HCT116 (cell line): ENCODE results near the gene PGRMC2. TPM values are rescaled to one million over a fixed set of nuclear protein-coding genes. Genes with fewer than 3 reads are reported as not detected.

Source experiments
- ATAC-seq: fragments of 200-7000 bp; cut with Tn5 transposase; 2 replicates; pipeline ENCODE4 v1.9.1; 2020; ENCODE audit warnings: mild to moderate bottlenecking, moderate library complexity
- BruUV-seq: library from RNA; stranded (reverse); fragments of 400-500 nt; replicated peaks from 2 replicates; lab custom pipeline; 2021; lab: Mats Ljungman, UMichigan
- CTCF ChIA-PET: fragments of 300-600 bp; sonication (Branson Sonifier 250); formaldehyde crosslinking; loops from one replicate; lab custom pipeline; 2021; ENCODE audit warnings: antibody characterized with exemption; lab: Charles Lee
- POLR2A ChIA-PET: fragments of 300-600, 350-600 bp; sonication (Branson Sonifier 250); formaldehyde crosslinking; loops from one replicate; lab custom pipeline; 2021; ENCODE audit warnings: antibody characterized with exemption; lab: Charles Lee
- RAD21 ChIA-PET, 2 experiments: fragments of 300-600 bp; sonication (Branson Sonifier 250); formaldehyde crosslinking; loops; one replicate each; lab custom pipeline; 2023; ENCODE audit warnings: low total read pairs in 2 of 2; ENCODE audit not compliant: uncharacterized antibody in 2 of 2, unreplicated experiment in 2 of 2, low non-redundant PET in 1 of 2; lab: Charles Lee
- DNase-seq: peaks from one replicate; pipeline ENCODE4 v3.0.0-alpha.2; 2010; ENCODE audit warnings: low read depth, low spot score
- H2AFZ ChIP-seq: fragments of 200-600 bp; shearing (Covaris generic), sonication (generic); 2 replicates; pipeline ENCODE4 v1.6.1; 2017; ENCODE audit warnings: low read depth, mixed run types, mixed read lengths, antibody characterized with exemption, low read length; ENCODE audit not compliant: poor library complexity, severe bottlenecking
- H3K27ac ChIP-seq: 2 replicates; pipeline ENCODE4 v1.5.1; 2012; ENCODE audit warnings: low read depth, low read length
- H3K27me3 ChIP-seq: fragments of 200-600 bp; sonication (generic); 2 replicates; pipeline ENCODE4 v1.6.1; 2016; ENCODE audit warnings: mixed run types, low read length, mixed read lengths; ENCODE audit not compliant: insufficient read depth
- H3K36me3 ChIP-seq, 2 experiments: fragments of 200-500 bp in 1 of 2; fragments of 200-600 bp in 1 of 2; sonication (Bioruptor generic) in 1 of 2; sonication (generic) in 1 of 2; 2 replicates each; pipeline versions ENCODE4 v1.5.1 to v1.6.1; 2014 to 2016; ENCODE audit warnings: low read length in 2 of 2, inconsistent platforms in 1 of 2, mixed read lengths in 1 of 2, mixed run types in 1 of 2; ENCODE audit not compliant: insufficient read depth in 2 of 2, control insufficient read depth in 1 of 2
- H3K4me1 ChIP-seq, 2 experiments: fragments of 200-600 bp in 1 of 2; sonication (generic) in 1 of 2; 2 replicates each; pipeline versions ENCODE4 v1.5.1 to v1.6.1; 2012 to 2017; ENCODE audit warnings: low read length in 2 of 2, inconsistent platforms in 1 of 2, mild to moderate bottlenecking in 1 of 2, mixed read lengths in 1 of 2, mixed run types in 1 of 2, moderate library complexity in 1 of 2; ENCODE audit not compliant: insufficient read depth in 2 of 2, control insufficient read depth in 1 of 2
- H3K4me2 ChIP-seq: fragments of 200-600 bp; sonication (generic); 2 replicates; pipeline ENCODE4 v1.6.1; 2017; ENCODE audit warnings: mixed run types, low read length, mixed read lengths
- H3K4me3 ChIP-seq, 2 experiments: fragments of 200-600 bp in 1 of 2; sonication (generic) in 1 of 2; replicated peaks in 1 of 2; 2 replicates each; pipeline ENCODE4 v1.5.1; 2011 to 2016; ENCODE audit warnings: low read length in 2 of 2, control low read depth in 1 of 2, low read depth in 1 of 2, mild to moderate bottlenecking in 1 of 2, mixed read lengths in 1 of 2, mixed run types in 1 of 2
- H3K79me2 ChIP-seq: fragments of 200-600 bp; sonication (generic); 2 replicates; pipeline ENCODE4 v1.6.1; 2017; ENCODE audit warnings: mild to moderate bottlenecking, mixed run types, low read length, moderate library complexity, mixed read lengths; ENCODE audit not compliant: insufficient read depth
- H3K9ac ChIP-seq: fragments of 200-600 bp; sonication (generic); 2 replicates; pipeline ENCODE4 v1.6.1; 2016; ENCODE audit warnings: low read length, mixed read lengths
- H3K9me2 ChIP-seq: fragments of 200-600 bp; sonication (generic), shearing (Covaris generic); 2 replicates; pipeline ENCODE4 v1.6.1; 2017; ENCODE audit warnings: mixed run types, mild to moderate bottlenecking, moderate library complexity; ENCODE audit not compliant: insufficient read depth
- H3K9me3 ChIP-seq, 2 experiments: fragments of 200-500 bp in 1 of 2; fragments of 200-600 bp in 1 of 2; sonication (Bioruptor generic) in 1 of 2; sonication (generic) in 1 of 2; 2 replicates each; pipeline ENCODE4 v1.6.1; 2014 to 2017; ENCODE audit warnings: low read length in 2 of 2, mixed read lengths in 2 of 2, inconsistent platforms in 1 of 2, low read depth in 1 of 2, mild to moderate bottlenecking in 1 of 2, mixed run types in 1 of 2, moderate library complexity in 1 of 2; ENCODE audit not compliant: control insufficient read depth in 1 of 2, insufficient read depth in 1 of 2
- H4K20me1 ChIP-seq: fragments of 200-600 bp; sonication (generic), shearing (Covaris generic); 2 replicates; pipeline ENCODE4 v1.6.1; 2017; ENCODE audit warnings: mixed run types, mild to moderate bottlenecking, moderate library complexity; ENCODE audit not compliant: insufficient read depth
- CBX3 ChIP-seq: IDR thresholded peaks from 2 replicates; pipeline ENCODE4 v1.6.1; 2012; ENCODE audit warnings: low read depth
- CTCF ChIP-seq, 3 experiments: fragments of 200-600 bp in 1 of 3; sonication (generic) in 1 of 3; IDR thresholded peaks in 2 of 3; conservative IDR thresholded peaks in 1 of 3; 2 replicates each; pipeline ENCODE4 v1.5.1; 2012 to 2017; ENCODE audit warnings: low read depth in 2 of 3, low read length in 2 of 3, antibody characterized with exemption in 1 of 3, borderline replicate concordance in 1 of 3, control low read depth in 1 of 3, mild to moderate bottlenecking in 1 of 3, mixed read lengths in 1 of 3, mixed run types in 1 of 3, moderate library complexity in 1 of 3; ENCODE audit not compliant: insufficient read depth in 1 of 3
- EGR1 ChIP-seq: IDR thresholded peaks from 2 replicates; pipeline ENCODE4 v1.6.1; 2012; ENCODE audit warnings: low read depth
- EZH2 ChIP-seq: fragments of 200-600 bp; sonication (generic); IDR thresholded peaks from 2 replicates; pipeline ENCODE4 v1.6.1; 2017; ENCODE audit warnings: antibody characterized with exemption, mixed run types
- FOSL1 ChIP-seq: IDR thresholded peaks from 2 replicates; pipeline ENCODE4 v1.6.1; 2012; ENCODE audit warnings: low read depth
- POLR2AphosphoS5 ChIP-seq: IDR thresholded peaks from 2 replicates; pipeline ENCODE4 v1.6.1; 2011; ENCODE audit warnings: mild to moderate bottlenecking, low read depth, low read length, moderate library complexity
- SIN3A ChIP-seq: IDR thresholded peaks from 2 replicates; pipeline ENCODE4 v1.6.1; 2012; ENCODE audit warnings: low read depth
- SRF ChIP-seq: IDR thresholded peaks from 2 replicates; pipeline ENCODE4 v1.6.1; 2012; ENCODE audit warnings: low read depth
- TCF7L2 ChIP-seq: IDR thresholded peaks from 2 replicates; pipeline ENCODE4 v1.7.0; 2011; ENCODE audit warnings: borderline replicate concordance, inconsistent platforms; ENCODE audit not compliant: insufficient read depth, insufficient read length; ENCODE audit errors: extremely low read depth
- ZNF274 ChIP-seq: fragments of 200-500 bp; sonication (Bioruptor generic); IDR thresholded peaks from 2 replicates; pipeline ENCODE4 v1.6.1; 2014; ENCODE audit warnings: mild to moderate bottlenecking, low read depth, low read length, inconsistent platforms
- intact Hi-C: fragments of 100-400 bp; cut with micrococcal nuclease; formaldehyde crosslinking; loops from 2 replicates; pipeline ENCODE4 v1.10.0; 2022
- total RNA-seq: library from RNA; stranded (reverse); gene quantifications from one replicate; pipeline ENCODE4 v1.2.1, GENCODE V29; 2021; ENCODE audit not compliant: unreplicated experiment
- TF ChIP-seq, protein P1 (sequence below): IDR thresholded peaks from 2 replicates; pipeline ENCODE4 v1.6.1; 2011; ENCODE audit warnings: mild to moderate bottlenecking, low read length, moderate library complexity; ENCODE audit not compliant: insufficient replicate concordance; ENCODE audit errors: extremely low read depth
- TF ChIP-seq, protein P2 (sequence below): IDR thresholded peaks from 2 replicates; pipeline ENCODE4 v1.6.1; 2012; ENCODE audit warnings: low read depth
- TF ChIP-seq, protein P3 (sequence below): IDR thresholded peaks from 2 replicates; pipeline ENCODE4 v1.6.1; 2012

Gene PGRMC2
- total RNA-seq, 1 experiment from 2014 or later = 52.3 TPM

DNA sequence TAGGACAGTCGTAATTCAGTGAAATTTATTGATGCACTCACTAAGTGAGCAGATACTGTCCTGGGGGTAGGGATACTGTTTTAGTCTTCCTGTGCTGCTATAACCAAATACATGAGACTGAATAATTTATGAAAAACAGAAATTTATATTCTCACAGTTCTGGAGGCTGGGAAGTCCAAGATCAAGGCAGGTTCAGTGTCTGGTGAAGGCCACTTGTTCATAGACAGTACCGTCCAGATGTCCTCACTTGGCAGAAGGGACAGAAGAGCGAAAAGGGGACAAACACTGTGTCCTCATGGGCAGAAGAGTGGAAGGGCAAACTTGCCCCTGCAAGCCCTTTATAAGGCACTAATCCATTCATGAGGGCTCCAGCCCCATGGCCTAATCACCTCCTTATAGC lies 45.6 kb downstream of the PGRMC2 start:
- no peak overlapping the region for H3K9ac ChIP-seq
- peaks cover 0 to 7% of the 10 kb centered on the region in 2 experiments; a peak in 1 of 4 replicates for H3K4me1 ChIP-seq
- no peak overlapping the region for H3K4me2 ChIP-seq
- no peak overlapping the region for H3K27ac ChIP-seq
- no peak for ATAC-seq
- DNase-seq = no peak
- ChIA-PET POLR2A (no interaction called here), RAD21 (no interaction called here), CTCF (no interaction called here)
- no peaks in the 10 kb centered on the region for H4K20me1 ChIP-seq
- BruUV-seq = no TSS peak
- H3K36me3 ChIP-seq = no peaks in the 10 kb centered on the region
- no peaks in the 10 kb centered on the region for H3K79me2 ChIP-seq
- intact Hi-C loops = no loop called here
- H3K9me2 ChIP-seq = no peaks in the 10 kb centered on the region
- H3K27me3 ChIP-seq = no peaks in the 10 kb centered on the region
- no peak overlapping the region for H2AFZ ChIP-seq
- no peaks in the 10 kb centered on the region for H3K9me3 ChIP-seq
- H3K4me3 ChIP-seq = no peak overlapping the region
- TF ChIP-seq, protein P1, sequence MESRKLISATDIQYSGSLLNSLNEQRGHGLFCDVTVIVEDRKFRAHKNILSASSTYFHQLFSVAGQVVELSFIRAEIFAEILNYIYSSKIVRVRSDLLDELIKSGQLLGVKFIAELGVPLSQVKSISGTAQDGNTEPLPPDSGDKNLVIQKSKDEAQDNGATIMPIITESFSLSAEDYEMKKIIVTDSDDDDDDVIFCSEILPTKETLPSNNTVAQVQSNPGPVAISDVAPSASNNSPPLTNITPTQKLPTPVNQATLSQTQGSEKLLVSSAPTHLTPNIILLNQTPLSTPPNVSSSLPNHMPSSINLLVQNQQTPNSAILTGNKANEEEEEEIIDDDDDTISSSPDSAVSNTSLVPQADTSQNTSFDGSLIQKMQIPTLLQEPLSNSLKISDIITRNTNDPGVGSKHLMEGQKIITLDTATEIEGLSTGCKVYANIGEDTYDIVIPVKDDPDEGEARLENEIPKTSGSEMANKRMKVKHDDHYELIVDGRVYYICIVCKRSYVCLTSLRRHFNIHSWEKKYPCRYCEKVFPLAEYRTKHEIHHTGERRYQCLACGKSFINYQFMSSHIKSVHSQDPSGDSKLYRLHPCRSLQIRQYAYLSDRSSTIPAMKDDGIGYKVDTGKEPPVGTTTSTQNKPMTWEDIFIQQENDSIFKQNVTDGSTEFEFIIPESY = no peak
- TF ChIP-seq, protein P2, sequence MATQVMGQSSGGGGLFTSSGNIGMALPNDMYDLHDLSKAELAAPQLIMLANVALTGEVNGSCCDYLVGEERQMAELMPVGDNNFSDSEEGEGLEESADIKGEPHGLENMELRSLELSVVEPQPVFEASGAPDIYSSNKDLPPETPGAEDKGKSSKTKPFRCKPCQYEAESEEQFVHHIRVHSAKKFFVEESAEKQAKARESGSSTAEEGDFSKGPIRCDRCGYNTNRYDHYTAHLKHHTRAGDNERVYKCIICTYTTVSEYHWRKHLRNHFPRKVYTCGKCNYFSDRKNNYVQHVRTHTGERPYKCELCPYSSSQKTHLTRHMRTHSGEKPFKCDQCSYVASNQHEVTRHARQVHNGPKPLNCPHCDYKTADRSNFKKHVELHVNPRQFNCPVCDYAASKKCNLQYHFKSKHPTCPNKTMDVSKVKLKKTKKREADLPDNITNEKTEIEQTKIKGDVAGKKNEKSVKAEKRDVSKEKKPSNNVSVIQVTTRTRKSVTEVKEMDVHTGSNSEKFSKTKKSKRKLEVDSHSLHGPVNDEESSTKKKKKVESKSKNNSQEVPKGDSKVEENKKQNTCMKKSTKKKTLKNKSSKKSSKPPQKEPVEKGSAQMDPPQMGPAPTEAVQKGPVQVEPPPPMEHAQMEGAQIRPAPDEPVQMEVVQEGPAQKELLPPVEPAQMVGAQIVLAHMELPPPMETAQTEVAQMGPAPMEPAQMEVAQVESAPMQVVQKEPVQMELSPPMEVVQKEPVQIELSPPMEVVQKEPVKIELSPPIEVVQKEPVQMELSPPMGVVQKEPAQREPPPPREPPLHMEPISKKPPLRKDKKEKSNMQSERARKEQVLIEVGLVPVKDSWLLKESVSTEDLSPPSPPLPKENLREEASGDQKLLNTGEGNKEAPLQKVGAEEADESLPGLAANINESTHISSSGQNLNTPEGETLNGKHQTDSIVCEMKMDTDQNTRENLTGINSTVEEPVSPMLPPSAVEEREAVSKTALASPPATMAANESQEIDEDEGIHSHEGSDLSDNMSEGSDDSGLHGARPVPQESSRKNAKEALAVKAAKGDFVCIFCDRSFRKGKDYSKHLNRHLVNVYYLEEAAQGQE = no peak
- TF ChIP-seq ZNF274 = no peak
- no peak for TF ChIP-seq CTCF (IDR thresholded peaks at IDR 0.05 in 2 of 3, conservative IDR thresholded peaks at IDR 0.05 in 1 of 3; ENCODE audit: borderline replicate concordance in 1 of 3, insufficient read depth in 1 of 3, low read depth in 2 of 3, low read length in 2 of 3)
- no peak for TF ChIP-seq SRF
- TF ChIP-seq POLR2AphosphoS5 = no peak
- TF ChIP-seq CBX3 = no peak
- TF ChIP-seq FOSL1 = no peak
- TF ChIP-seq SIN3A = no peak
- no peak for TF ChIP-seq TCF7L2
- no peak for TF ChIP-seq EGR1
- TF ChIP-seq, protein P3, sequence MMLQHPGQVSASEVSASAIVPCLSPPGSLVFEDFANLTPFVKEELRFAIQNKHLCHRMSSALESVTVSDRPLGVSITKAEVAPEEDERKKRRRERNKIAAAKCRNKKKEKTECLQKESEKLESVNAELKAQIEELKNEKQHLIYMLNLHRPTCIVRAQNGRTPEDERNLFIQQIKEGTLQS = no peak
- TF ChIP-seq EZH2 = no peak
- TF ChIP-seq, all 23 proteins: peak for 0
